Mononuclear cell (primary cell): ENCODE measurements around the gene ATF1. TPM values are rescaled to one million over a fixed set of nuclear protein-coding genes. Genes with fewer than 3 reads are reported as not detected.
"Not testable (repeated sequence)": the region's sequence is repeated elsewhere in the genome, so short reads cannot be mapped to it uniquely, and the experiment has no call there.

ENCODE experiments used
- H3K27me3 ChIP-seq: 2 replicates; pipeline ENCODE4 v1.6.0; 2011; ENCODE audit warnings: low read length, control low read depth; ENCODE audit not compliant: insufficient read depth
- H3K4me1 ChIP-seq: 2 replicates; pipeline ENCODE4 v1.5.1; 2011; ENCODE audit warnings: mild to moderate bottlenecking, low read length, control low read depth; ENCODE audit not compliant: insufficient read depth
- H3K4me3 ChIP-seq: 2 replicates; pipeline ENCODE4 v1.5.1; 2011; ENCODE audit warnings: mild to moderate bottlenecking, low read length, moderate library complexity
- H3K9me3 ChIP-seq: 2 replicates; pipeline ENCODE4 v1.5.1; 2011; ENCODE audit warnings: low read depth, mild to moderate bottlenecking, control low read depth, low read length
- total RNA-seq: library from RNA; depleted of rRNA; stranded (reverse); fragments of >200 nt; gene quantifications from one replicate; pipeline ENCODE4 v1.2.3, GENCODE V29; 2012

The ATF1 gene
- total RNA-seq, 1 donor = 9.6 TPM

DNA sequence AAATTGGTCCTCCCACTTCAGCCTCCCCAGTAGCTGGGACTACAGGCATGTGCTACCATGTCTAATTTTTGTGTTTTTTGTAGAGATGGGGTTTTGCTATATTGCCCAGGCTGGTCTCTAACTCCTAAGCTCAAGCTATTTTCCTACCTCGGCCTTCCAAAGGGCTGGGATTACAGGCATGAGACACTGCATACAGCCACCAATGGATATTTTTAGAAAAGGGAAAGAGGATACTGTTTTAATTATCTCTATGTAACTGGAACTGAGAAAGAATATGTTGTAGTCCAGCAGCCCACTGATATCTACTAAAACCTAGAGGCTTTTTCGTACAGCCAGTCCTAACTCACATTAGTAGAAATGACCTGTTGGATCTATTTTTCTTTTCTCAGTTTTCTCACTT, 85.1 kb downstream of the ATF1 start:
- H3K4me3 ChIP-seq = no peak overlapping the region
- H3K27me3 ChIP-seq = peaks cover 3% of the 10 kb centered on the region
- no peaks in the 10 kb centered on the region for H3K4me1 ChIP-seq
- H3K9me3 ChIP-seq = no peaks in the 10 kb centered on the region

DNA sequence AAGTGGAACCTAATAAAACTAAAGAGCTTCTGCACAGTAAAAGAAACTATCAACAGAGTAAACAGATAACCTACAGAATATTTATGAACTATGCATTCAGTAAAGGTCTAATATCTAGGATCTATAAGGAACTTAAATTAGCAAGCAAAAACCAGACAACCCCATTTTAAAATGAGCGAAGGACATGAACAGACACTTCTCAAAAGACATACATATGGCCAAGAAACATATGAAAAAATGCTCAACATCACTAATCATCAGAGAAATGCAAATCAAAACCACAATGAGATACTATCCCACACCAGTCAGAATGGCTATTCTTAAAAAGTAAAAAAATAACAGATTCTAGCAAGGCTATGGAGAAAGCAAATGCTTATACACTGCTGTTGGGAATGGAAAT, 91.3 kb downstream of the ATF1 start:
- H3K9me3 ChIP-seq, H3K4me1 ChIP-seq, H3K4me3 ChIP-seq, H3K27me3 ChIP-seq: not testable (repeated sequence)

DNA sequence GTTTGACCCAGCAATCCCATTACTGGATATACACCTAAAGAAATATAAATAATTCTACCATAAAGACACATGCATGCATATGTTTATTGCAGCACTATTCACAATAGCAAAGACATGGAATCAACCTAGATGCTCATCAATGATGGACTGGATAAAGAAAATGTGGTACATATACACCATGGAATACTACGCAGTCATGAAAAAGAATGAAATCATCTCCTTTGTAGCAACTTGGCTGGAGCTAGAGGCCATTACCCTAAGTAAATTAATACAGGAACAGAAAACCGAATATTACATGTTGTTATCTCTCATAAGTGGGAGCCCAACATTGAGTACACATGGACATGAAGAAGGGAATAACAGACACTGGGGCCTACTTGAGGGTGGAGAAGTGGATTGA, 91.8 kb downstream of the ATF1 start:
- not testable (repeated sequence) for H3K4me1 ChIP-seq, H3K27me3 ChIP-seq, H3K4me3 ChIP-seq, H3K9me3 ChIP-seq

DNA sequence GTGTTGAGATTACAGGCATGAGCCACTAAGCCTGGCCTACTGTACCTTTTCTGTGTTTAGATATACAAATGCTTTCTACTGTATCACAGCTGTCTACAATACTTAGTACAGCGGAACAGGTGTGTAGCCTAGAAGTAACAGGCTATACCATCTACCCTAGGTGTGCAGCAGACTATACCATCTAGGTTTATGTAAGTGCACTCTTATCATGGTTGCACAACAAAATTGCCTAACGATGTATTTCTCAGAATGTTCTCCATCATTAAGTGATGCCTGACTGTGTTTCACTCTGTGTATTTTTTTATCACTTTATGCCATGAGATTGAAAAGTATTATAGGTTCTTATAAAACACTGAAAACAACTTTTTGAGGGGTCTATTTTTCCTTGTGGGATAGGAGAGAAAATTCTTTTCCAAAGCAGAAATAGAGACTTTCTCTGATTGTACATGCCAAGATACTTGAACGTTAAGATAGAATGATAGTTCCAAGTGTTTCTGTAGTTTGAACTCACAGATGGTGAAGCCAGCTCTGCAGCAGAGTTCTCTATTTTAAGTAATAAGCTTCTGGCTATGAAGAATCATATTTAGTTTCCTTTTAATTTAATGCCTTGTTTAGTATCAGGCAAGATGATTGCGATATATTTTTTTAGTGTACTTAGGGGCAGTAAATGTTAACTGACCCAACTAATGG, 95.9 kb downstream of the ATF1 start:
- Histone ChIP-seq H3K27me3 (no peaks in the 10 kb centered on the region), H3K4me3 (no peak overlapping the region), H3K9me3 (no peaks in the 10 kb centered on the region), H3K4me1 (no peaks in the 10 kb centered on the region)

DNA sequence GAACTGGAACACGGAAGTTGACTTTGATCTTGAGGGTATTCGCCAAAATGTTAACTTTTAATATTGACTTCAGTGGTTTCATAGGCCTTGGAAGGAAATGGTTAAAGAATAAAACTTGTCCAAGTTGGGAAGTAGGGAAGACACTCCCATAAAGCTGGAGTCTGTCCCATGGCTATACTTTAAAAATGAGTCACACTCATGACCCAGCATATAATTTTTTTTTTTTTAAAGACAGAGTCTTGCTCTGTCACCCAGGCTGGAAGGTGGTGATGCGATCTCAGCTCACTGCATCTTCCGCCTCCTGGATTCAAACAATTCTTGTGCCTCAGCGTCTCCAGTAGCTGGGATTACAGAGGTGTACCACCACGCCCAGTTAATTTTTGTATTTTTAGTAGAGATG, 98.4 kb downstream of the ATF1 start:
- no peaks in the 10 kb centered on the region for H3K4me1 ChIP-seq
- no peaks in the 10 kb centered on the region for H3K9me3 ChIP-seq
- H3K27me3 ChIP-seq = no peaks in the 10 kb centered on the region
- H3K4me3 ChIP-seq = no peak overlapping the region

DNA sequence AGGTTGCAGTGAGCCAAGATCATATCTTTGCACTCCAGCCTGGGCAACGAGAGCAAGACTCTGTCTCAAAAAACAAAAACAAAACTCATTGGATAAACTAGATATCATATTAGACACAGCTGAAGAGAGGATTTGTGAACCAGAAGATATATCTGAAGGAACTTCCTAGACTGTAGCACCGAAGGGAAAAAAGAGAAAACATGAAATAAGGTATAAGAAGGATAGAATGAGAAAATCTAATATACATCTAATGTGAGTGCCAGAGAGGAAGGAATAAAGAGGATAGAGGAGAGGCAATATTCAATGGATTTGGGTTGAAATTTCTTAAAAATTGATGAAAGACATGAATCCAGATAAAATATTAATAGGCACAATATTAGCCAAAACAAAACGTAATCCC, 101.4 kb downstream of the ATF1 start:
- no peaks in the 10 kb centered on the region for H3K9me3 ChIP-seq
- H3K4me3 ChIP-seq = no peak overlapping the region
- no peaks in the 10 kb centered on the region for H3K4me1 ChIP-seq
- H3K27me3 ChIP-seq = no peaks in the 10 kb centered on the region

DNA sequence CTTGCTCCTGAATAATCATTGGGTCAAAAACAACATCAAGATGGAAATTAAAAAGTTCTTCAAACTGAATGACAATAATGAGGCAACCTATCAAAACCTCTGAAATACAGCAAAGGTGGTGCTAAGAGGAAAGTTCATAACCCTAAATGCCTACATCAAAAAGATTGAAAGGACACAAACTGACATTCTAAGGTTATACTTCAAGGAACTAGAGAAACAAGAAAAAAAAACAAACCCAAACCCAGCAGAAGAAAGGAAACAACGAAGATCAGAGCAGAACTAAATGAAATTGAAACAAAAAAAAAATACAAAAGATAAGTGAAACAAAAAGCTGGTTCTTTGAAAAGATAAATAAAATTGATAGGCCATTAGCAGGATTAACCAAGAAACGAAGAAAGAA, 105.0 kb downstream of the ATF1 start:
- not testable (repeated sequence) for H3K27me3 ChIP-seq, H3K4me3 ChIP-seq, H3K4me1 ChIP-seq, H3K9me3 ChIP-seq

Other genes with a start within 250 kb of the ATF1 start
- not detected for gene TMPRSS12, start 78.8 kb downstream of the ATF1 start, total RNA-seq
- gene HIGD1C, start 188.4 kb downstream of the ATF1 start, total RNA-seq = not detected